ENCODE results near the gene DCAF10. TPM values are rescaled to one million over a fixed set of nuclear protein-coding genes. Genes with fewer than 3 reads are reported as not detected.
"Not testable (repeated sequence)": the region's sequence is repeated elsewhere in the genome, so short reads cannot be mapped to it uniquely, and the experiment has no call there.

DCAF10 gene
- total and polyA plus RNA-seq, 2 of the 13 experiments (the other 11 are each of a cell fraction or from before 2014, with no cell fraction given): 9.2 to 20.3 TPM

DNA sequence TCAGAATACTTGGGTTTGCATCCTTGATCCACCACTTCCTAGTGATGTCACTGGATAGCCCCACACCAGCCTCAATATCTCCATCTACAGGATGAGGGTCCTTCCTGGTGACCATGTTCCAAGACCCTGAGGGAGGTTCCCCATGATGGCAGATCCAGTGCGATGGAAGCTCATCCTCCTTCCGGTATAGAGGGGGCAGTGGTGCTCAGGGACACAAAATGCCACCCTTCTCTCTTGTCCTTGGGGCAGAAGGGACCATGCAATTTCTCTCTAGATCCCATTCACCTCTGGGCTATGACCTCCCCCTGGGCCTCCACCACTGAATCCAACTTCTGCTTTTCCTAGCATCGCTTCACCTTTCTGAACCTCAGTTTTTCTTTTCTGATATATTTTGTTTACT, 108.7 kb downstream of the DCAF10 start:
- FAIRE-seq (no peak), ATAC-seq (no peak), DNase-seq (ENCODE audit: low spot score) (no peak)
- no peak overlapping the region for H3K27ac ChIP-seq (ENCODE audit: extremely low read length, insufficient read depth, low read length)
- H4K20me1 ChIP-seq (ENCODE audit: insufficient read depth, low read length): no peaks in the 10 kb centered on the region
- intact Hi-C loops (cut with micrococcal nuclease; ENCODE audit: unreplicated experiment): no loop called here
- in situ Hi-C loops (cut with HindIII; ENCODE audit: extremely low pct_ligation_motif_present, low pct_unique_long_range_greater_than_20kb): loop anchor here (5.0 to 25.0 kb wide), 4 partner anchors 163 to 445 kb away; partner anchors contain the start of gene POLR1E
- no peaks in the 10 kb centered on the region for H3K27me3 ChIP-seq (ENCODE audit: control insufficient read depth in 1 of 2, insufficient read depth in 2 of 2, low read length in 2 of 2)
- 99% methylated on average over 3 of the region's 3 CpGs for WGBS (ENCODE audit: low lambda C conversion rate)
- BruUV-seq (replicated peaks): no TSS peak
- H3K4me2 ChIP-seq (ENCODE audit: low read depth, low read length): 0 out of 2 replicates have a peak overlapping the region, but pooled peaks have one; percentile 34
- H3K36me3 ChIP-seq (replicated peaks in 1 of 2; ENCODE audit: control insufficient read depth in 1 of 2, insufficient read depth in 2 of 2, low read length in 2 of 2): no peaks in the 10 kb centered on the region
- ChIA-PET POLR2A (interaction anchor here (1.0 to 2.2 kb wide), 15 partner anchors 55 to 528 kb away, joined by 3 to 14 read pairs (median 5); partner anchors contain the start of genes ALDH1B1, GRHPR and POLR1E), CTCF (ENCODE audit: low intra/inter-chr PET ratio, low total read pairs) (no interaction called here)
- no peak overlapping the region for H2AFZ ChIP-seq (ENCODE audit: low read length)
- H3K9me3 ChIP-seq (ENCODE audit: low read length): no peaks in the 10 kb centered on the region
- H3K4me1 ChIP-seq (ENCODE audit: insufficient read depth, low read length): peaks cover 50% of the 10 kb centered on the region
- H3K4me3 ChIP-seq (replicated peaks in 1 of 3; ENCODE audit: insufficient read depth in 1 of 3, low read depth in 2 of 3, low read length in 3 of 3): no peak overlapping the region
- no peak overlapping the region for H3K9ac ChIP-seq (ENCODE audit: insufficient read depth, low read depth, low read length)
- H3K79me2 ChIP-seq (ENCODE audit: insufficient read depth, low read length): no peaks in the 10 kb centered on the region
- TF ChIP-seq ZNF777 (CRISPR knock-in tag; IDR thresholded peaks at IDR 0.05) (no peak), YY1 (IDR thresholded peaks at IDR 0.05; ENCODE audit: insufficient read depth, insufficient replicate concordance, low read depth, low read length) (no peak), POLR2AphosphoS2 (IDR thresholded peaks at IDR 0.05; ENCODE audit: low read depth, low read length) (no peak), ZNF431 (CRISPR knock-in tag; IDR thresholded peaks at IDR 0.05; ENCODE audit: borderline replicate concordance, low read depth) (no peak), SSRP1 (CRISPR knock-in tag; IDR thresholded peaks at IDR 0.05) (0 out of 2 replicates have a peak, but pooled peaks have one; percentile 19)
- TF ChIP-seq, protein P1, sequence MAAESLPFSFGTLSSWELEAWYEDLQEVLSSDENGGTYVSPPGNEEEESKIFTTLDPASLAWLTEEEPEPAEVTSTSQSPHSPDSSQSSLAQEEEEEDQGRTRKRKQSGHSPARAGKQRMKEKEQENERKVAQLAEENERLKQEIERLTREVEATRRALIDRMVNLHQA (CRISPR knock-in tag; IDR thresholded peaks at IDR 0.05): no peak
- TF ChIP-seq, protein P2, sequence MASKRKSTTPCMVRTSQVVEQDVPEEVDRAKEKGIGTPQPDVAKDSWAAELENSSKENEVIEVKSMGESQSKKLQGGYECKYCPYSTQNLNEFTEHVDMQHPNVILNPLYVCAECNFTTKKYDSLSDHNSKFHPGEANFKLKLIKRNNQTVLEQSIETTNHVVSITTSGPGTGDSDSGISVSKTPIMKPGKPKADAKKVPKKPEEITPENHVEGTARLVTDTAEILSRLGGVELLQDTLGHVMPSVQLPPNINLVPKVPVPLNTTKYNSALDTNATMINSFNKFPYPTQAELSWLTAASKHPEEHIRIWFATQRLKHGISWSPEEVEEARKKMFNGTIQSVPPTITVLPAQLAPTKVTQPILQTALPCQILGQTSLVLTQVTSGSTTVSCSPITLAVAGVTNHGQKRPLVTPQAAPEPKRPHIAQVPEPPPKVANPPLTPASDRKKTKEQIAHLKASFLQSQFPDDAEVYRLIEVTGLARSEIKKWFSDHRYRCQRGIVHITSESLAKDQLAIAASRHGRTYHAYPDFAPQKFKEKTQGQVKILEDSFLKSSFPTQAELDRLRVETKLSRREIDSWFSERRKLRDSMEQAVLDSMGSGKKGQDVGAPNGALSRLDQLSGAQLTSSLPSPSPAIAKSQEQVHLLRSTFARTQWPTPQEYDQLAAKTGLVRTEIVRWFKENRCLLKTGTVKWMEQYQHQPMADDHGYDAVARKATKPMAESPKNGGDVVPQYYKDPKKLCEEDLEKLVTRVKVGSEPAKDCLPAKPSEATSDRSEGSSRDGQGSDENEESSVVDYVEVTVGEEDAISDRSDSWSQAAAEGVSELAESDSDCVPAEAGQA (IDR thresholded peaks at IDR 0.05; ENCODE audit: low read depth): no peak
- TF ChIP-seq, protein P2 (CRISPR knock-in tag; IDR thresholded peaks at IDR 0.05; ENCODE audit: borderline replicate concordance): no peak

DNA sequence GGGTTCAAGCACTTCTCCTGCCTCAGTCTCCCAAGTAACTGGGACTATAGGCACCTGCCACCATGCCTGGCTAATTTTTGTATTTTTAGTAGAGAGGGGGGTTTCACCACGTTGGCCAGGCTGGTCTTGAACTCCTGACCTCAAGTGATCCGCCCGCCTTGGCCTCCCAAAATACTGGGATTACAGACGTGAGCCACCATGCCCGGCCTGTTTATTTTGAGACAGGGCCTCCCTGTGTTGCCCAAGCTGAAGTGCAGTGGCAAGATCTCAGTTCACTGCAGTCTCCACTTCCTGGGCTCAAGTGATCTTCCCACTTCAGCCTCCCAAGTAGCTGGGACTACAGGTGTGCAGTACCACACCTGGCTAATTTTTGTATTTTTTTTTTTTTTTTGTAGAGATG, 109.2 kb downstream of the DCAF10 start:
- in situ Hi-C loops (cut with HindIII; ENCODE audit: extremely low pct_ligation_motif_present, low pct_unique_long_range_greater_than_20kb): loop anchor here (5.0 to 25.0 kb wide), 5 partner anchors 162 to 445 kb away; partner anchors contain the start of gene POLR1E
- H4K20me1 ChIP-seq (ENCODE audit: insufficient read depth, low read length); H3K79me2 ChIP-seq (ENCODE audit: insufficient read depth, low read length); H3K27ac ChIP-seq (ENCODE audit: extremely low read length, insufficient read depth, low read length); CTCF ChIA-PET (ENCODE audit: low intra/inter-chr PET ratio, low total read pairs); BruUV-seq (replicated peaks); H2AFZ ChIP-seq (ENCODE audit: low read length); H3K9ac ChIP-seq (ENCODE audit: insufficient read depth, low read depth, low read length); H3K4me3 ChIP-seq (replicated peaks in 1 of 3; ENCODE audit: insufficient read depth in 1 of 3, low read depth in 2 of 3, low read length in 3 of 3); DNase-seq (ENCODE audit: low spot score); H3K27me3 ChIP-seq (ENCODE audit: control insufficient read depth in 1 of 2, insufficient read depth in 2 of 2, low read length in 2 of 2); H3K36me3 ChIP-seq (replicated peaks in 1 of 2; ENCODE audit: control insufficient read depth in 1 of 2, insufficient read depth in 2 of 2, low read length in 2 of 2); FAIRE-seq; ATAC-seq; H3K4me2 ChIP-seq (ENCODE audit: low read depth, low read length); H3K9me3 ChIP-seq (ENCODE audit: low read length): not testable (repeated sequence)
- H3K4me1 ChIP-seq (ENCODE audit: insufficient read depth, low read length): peaks cover 46% of the 10 kb centered on the region
- WGBS (ENCODE audit: low lambda C conversion rate): 60% methylated on average over 5 of the region's 5 CpGs
- intact Hi-C loops (cut with micrococcal nuclease; ENCODE audit: unreplicated experiment): loop anchor here (5.0 kb wide), 3 partner anchors 57 to 452 kb away; no protein-coding TSS in a partner anchor
- POLR2A ChIA-PET: interaction anchor here (0.6 kb wide), 1 partner anchor 447 kb away, joined by 3 read pairs; no protein-coding TSS in a partner anchor

Data from HepG2 (cell line).